PFSK-1 (cell line): Measurements from ENCODE around the gene CEP135.

Experiments
- POLR2AphosphoS5 ChIP-seq: IDR thresholded peaks from 2 replicates; pipeline ENCODE4 v1.6.1; 2012; ENCODE audit warnings: low read depth, mild to moderate bottlenecking, control low read depth, low read length, moderate library complexity
- REST ChIP-seq, 2 experiments: IDR thresholded peaks; 2 replicates each; pipeline versions ENCODE4 v1.6.1 to v1.8.0; 2011 to 2012; ENCODE audit warnings: low read depth in 2 of 2, low read length in 2 of 2, control low read depth in 1 of 2, inconsistent platforms in 1 of 2, mild to moderate bottlenecking in 1 of 2, moderate library complexity in 1 of 2; ENCODE audit not compliant: insufficient read depth in 1 of 2
- SIN3A ChIP-seq: IDR thresholded peaks from 2 replicates; pipeline ENCODE4 v1.6.1; 2012; ENCODE audit warnings: mild to moderate bottlenecking, low read length, moderate library complexity, borderline replicate concordance; ENCODE audit not compliant: insufficient read depth
- TAF1 ChIP-seq: IDR thresholded peaks from 2 replicates; pipeline ENCODE4 v1.6.1; 2012; ENCODE audit warnings: low read length, control low read depth, borderline replicate concordance; ENCODE audit not compliant: insufficient read depth

DNA sequence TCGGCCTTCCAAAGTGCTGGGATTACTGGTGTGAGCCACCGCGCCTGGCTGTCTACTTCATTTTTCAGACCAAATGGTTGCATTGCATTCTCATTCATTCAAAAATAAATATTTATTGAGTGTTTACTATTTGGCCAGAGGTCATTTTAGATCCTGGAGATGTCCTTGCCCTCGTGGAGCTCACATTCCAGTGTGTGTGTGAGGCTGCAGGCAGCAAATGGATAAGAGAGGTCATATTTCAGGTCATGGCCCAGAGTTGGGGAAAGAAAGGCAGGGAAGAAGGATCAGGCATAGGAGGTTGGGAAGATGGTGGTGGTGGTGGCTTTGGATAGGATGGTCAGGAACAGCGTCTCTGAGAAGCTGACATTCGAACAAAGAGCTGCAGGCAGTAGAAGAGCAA, 119.1 kb downstream of the CEP135 start:
- TF ChIP-seq REST (IDR thresholded peaks at IDR 0.05; ENCODE audit: insufficient read depth in 1 of 2, low read depth in 2 of 2, low read length in 2 of 2): no peak
- no peak for TF ChIP-seq TAF1
- TF ChIP-seq SIN3A: no peak
- no peak for TF ChIP-seq POLR2AphosphoS5
